Mesendoderm (in vitro differentiated cells): ENCODE measurements around the gene ANKS4B.
"Not testable (repeated sequence)": the region's sequence is repeated elsewhere in the genome, so short reads cannot be mapped to it uniquely, and the experiment has no call there.

Experiments
- DNase-seq: peaks from one replicate; pipeline ENCODE4 v3.0.0; 2013
- H2AK5ac ChIP-seq: 2 replicates; pipeline ENCODE4 v1.6.1; 2013; ENCODE audit warnings: low read length, inconsistent platforms
- H2BK120ac ChIP-seq: 2 replicates; pipeline ENCODE4 v1.6.1; 2013; ENCODE audit warnings: low read depth, mild to moderate bottlenecking, low read length, moderate library complexity, mixed read lengths
- H2BK15ac ChIP-seq: replicated peaks from 2 replicates; pipeline ENCODE4 v1.6.1; 2013; ENCODE audit warnings: low read depth, mild to moderate bottlenecking, moderate library complexity
- H2BK5ac ChIP-seq: 2 replicates; pipeline ENCODE4 v1.6.1; 2013; ENCODE audit warnings: low read length, inconsistent platforms
- H3K18ac ChIP-seq: 2 replicates; pipeline ENCODE4 v1.6.1; 2013; ENCODE audit warnings: mild to moderate bottlenecking, low read length, mixed read lengths
- H3K23ac ChIP-seq: one replicate; pipeline ENCODE4 v1.6.1; 2013; ENCODE audit warnings: low read length
- H3K27ac ChIP-seq: 2 replicates; pipeline ENCODE4 v1.5.1; 2013; ENCODE audit warnings: low read depth, mild to moderate bottlenecking, inconsistent platforms, low read length, moderate library complexity
- H3K27me3 ChIP-seq: 2 replicates; pipeline ENCODE4 v1.6.1; 2013; ENCODE audit warnings: low read length, control low read depth, mild to moderate bottlenecking, inconsistent platforms; ENCODE audit not compliant: insufficient read depth, poor library complexity
- H3K36me3 ChIP-seq: 2 replicates; pipeline ENCODE4 v1.6.1; 2013; ENCODE audit warnings: low read length, inconsistent platforms; ENCODE audit not compliant: control insufficient read depth, insufficient read depth
- H3K4ac ChIP-seq: one replicate; pipeline ENCODE4 v1.6.1; 2013; ENCODE audit warnings: low read depth, mild to moderate bottlenecking, low read length, moderate library complexity
- H3K4me1 ChIP-seq: 2 replicates; pipeline ENCODE4 v1.6.1; 2013; ENCODE audit warnings: low read depth, low read length, inconsistent platforms; ENCODE audit not compliant: control insufficient read depth
- H3K4me2 ChIP-seq: 2 replicates; pipeline ENCODE4 v1.6.1; 2013; ENCODE audit warnings: low read length
- H3K4me3 ChIP-seq: 2 replicates; pipeline ENCODE4 v1.5.1; 2013; ENCODE audit warnings: mild to moderate bottlenecking, low read length
- H3K56ac ChIP-seq: one replicate; pipeline ENCODE4 v1.6.1; 2013; ENCODE audit warnings: low read length
- H3K79me1 ChIP-seq: 2 replicates; pipeline ENCODE4 v1.6.1; 2013; ENCODE audit warnings: low read length, inconsistent platforms
- H3K79me2 ChIP-seq: 2 replicates; pipeline ENCODE4 v1.6.1; 2013; ENCODE audit warnings: mild to moderate bottlenecking, low read length; ENCODE audit not compliant: control insufficient read depth, insufficient read depth
- H3K9ac ChIP-seq: 2 replicates; pipeline ENCODE4 v1.6.1; 2013; ENCODE audit warnings: low read length, inconsistent platforms
- H4K5ac ChIP-seq: one replicate; pipeline ENCODE4 v1.6.1; 2013; ENCODE audit warnings: low read length
- H4K8ac ChIP-seq: one replicate; pipeline ENCODE4 v1.6.1; 2013; ENCODE audit warnings: low read depth, mild to moderate bottlenecking, control low read depth, low read length, moderate library complexity
- WGBS: extraction: QIAGEN DNeasy Blood & Tissue Kit; methylation state at CpG from one replicate; pipeline ENCODE4 v1.1.7; 2013; ENCODE audit warnings: low lambda C conversion rate, missing lambda C conversion rate; ENCODE audit not compliant: insufficient coverage; ENCODE audit errors: extremely low coverage; 5-methylcytosine and 5-hydroxymethylcytosine counted together

The ANKS4B gene

GRCh38 chr16:21189311-21189710 is 44.2 kb upstream of the ANKS4B start:
- no peaks in the 10 kb centered on the region for H3K79me2 ChIP-seq
- H3K27me3 ChIP-seq: no peaks in the 10 kb centered on the region
- no peak overlapping the region for H2BK15ac ChIP-seq
- WGBS: no CpG with 5 or more reads among the region's 5 CpGs
- no peak overlapping the region for H2AK5ac ChIP-seq
- no peak overlapping the region for H3K27ac ChIP-seq
- no peak for DNase-seq
- no peak overlapping the region for H3K18ac ChIP-seq
- H3K9ac ChIP-seq: no peak overlapping the region
- no peaks in the 10 kb centered on the region for H3K36me3 ChIP-seq
- no peaks in the 10 kb centered on the region for H3K4me1 ChIP-seq
- no peak overlapping the region for H3K23ac ChIP-seq
- H2BK120ac ChIP-seq: no peak overlapping the region
- H3K79me1 ChIP-seq: no peaks in the 10 kb centered on the region
- no peak overlapping the region for H3K4me3 ChIP-seq
- H3K4ac ChIP-seq: no peak overlapping the region
- no peak overlapping the region for H3K4me2 ChIP-seq
- H4K8ac ChIP-seq: no peak overlapping the region
- H4K5ac ChIP-seq: no peak overlapping the region
- no peak overlapping the region for H2BK5ac ChIP-seq
- no peak overlapping the region for H3K56ac ChIP-seq

- Histone ChIP-seq H3K4me2 (no peak overlapping the region), H3K18ac (no peak overlapping the region), H2BK5ac (no peak overlapping the region), H3K36me3 (no peaks in the 10 kb centered on the region), H3K56ac (no peak overlapping the region), H3K4me3 (no peak overlapping the region), H2BK15ac (no peak overlapping the region), H4K8ac (no peak overlapping the region), H2AK5ac (no peak overlapping the region), H3K4me1 (no peaks in the 10 kb centered on the region), H3K23ac (no peak overlapping the region), H3K27me3 (no peaks in the 10 kb centered on the region), H3K79me1 (no peaks in the 10 kb centered on the region), H3K4ac (no peak overlapping the region), H3K79me2 (no peaks in the 10 kb centered on the region), H2BK120ac (no peak overlapping the region), H3K9ac (no peak overlapping the region), H3K27ac (no peak overlapping the region), H4K5ac (no peak overlapping the region)
- no CpG with 5 or more reads among the region's 4 CpGs for WGBS
- DNase-seq: no peak
These were observed 43.5 kb upstream of the ANKS4B start for GRCh38 chr16:21190013-21190412.

GRCh38 chr16:21190599-21190998 is 42.9 kb upstream of the ANKS4B start:
- no peak overlapping the region for H2BK120ac ChIP-seq
- no peak overlapping the region for H3K56ac ChIP-seq
- H3K4me2 ChIP-seq: no peak overlapping the region
- no peak overlapping the region for H3K23ac ChIP-seq
- H3K4ac ChIP-seq: no peak overlapping the region
- H2AK5ac ChIP-seq: no peak overlapping the region
- H3K18ac ChIP-seq: no peak overlapping the region
- H3K79me1 ChIP-seq: no peaks in the 10 kb centered on the region
- no peak overlapping the region for H2BK5ac ChIP-seq
- no peaks in the 10 kb centered on the region for H3K4me1 ChIP-seq
- H2BK15ac ChIP-seq: no peak overlapping the region
- H3K79me2 ChIP-seq: no peaks in the 10 kb centered on the region
- H3K9ac ChIP-seq: no peak overlapping the region
- no peak overlapping the region for H3K27ac ChIP-seq
- no peak overlapping the region for H4K5ac ChIP-seq
- H4K8ac ChIP-seq: no peak overlapping the region
- H3K4me3 ChIP-seq: no peak overlapping the region
- H3K36me3 ChIP-seq: no peaks in the 10 kb centered on the region
- H3K27me3 ChIP-seq: no peaks in the 10 kb centered on the region
- no peak for DNase-seq

GRCh38 chr16:21192991-21193390 is 40.5 kb upstream of the ANKS4B start:
- Histone ChIP-seq H3K79me2 (no peaks in the 10 kb centered on the region), H3K4me2 (no peak overlapping the region), H2BK15ac (no peak overlapping the region), H2BK120ac (no peak overlapping the region), H4K5ac (no peak overlapping the region), H3K23ac (no peak overlapping the region), H3K4me3 (no peak overlapping the region), H3K79me1 (no peaks in the 10 kb centered on the region), H3K4me1 (no peaks in the 10 kb centered on the region), H4K8ac (no peak overlapping the region), H3K27me3 (no peaks in the 10 kb centered on the region), H3K9ac (no peak overlapping the region), H3K56ac (no peak overlapping the region), H3K36me3 (no peaks in the 10 kb centered on the region), H3K27ac (no peak overlapping the region), H2AK5ac (no peak overlapping the region), H3K4ac (no peak overlapping the region), H3K18ac (no peak overlapping the region), H2BK5ac (no peak overlapping the region)
- WGBS: no CpG with 5 or more reads among the region's 1 CpG
- no peak for DNase-seq

- no peak for DNase-seq
- H4K5ac ChIP-seq: no peak overlapping the region
- H4K8ac ChIP-seq: no peak overlapping the region
- H3K79me2 ChIP-seq: no peaks in the 10 kb centered on the region
- H2BK15ac ChIP-seq: no peak overlapping the region
- no CpG with 5 or more reads among the region's 6 CpGs for WGBS
- H3K4me3 ChIP-seq: no peak overlapping the region
- H3K27ac ChIP-seq: no peak overlapping the region
- H2AK5ac ChIP-seq: no peak overlapping the region
- no peak overlapping the region for H2BK120ac ChIP-seq
- H3K4me2 ChIP-seq: no peak overlapping the region
- no peak overlapping the region for H3K4ac ChIP-seq
- H3K18ac ChIP-seq: no peak overlapping the region
- H3K79me1 ChIP-seq: no peaks in the 10 kb centered on the region
- no peak overlapping the region for H3K56ac ChIP-seq
- H3K36me3 ChIP-seq: no peaks in the 10 kb centered on the region
- H3K4me1 ChIP-seq: no peaks in the 10 kb centered on the region
- no peak overlapping the region for H3K9ac ChIP-seq
- no peaks in the 10 kb centered on the region for H3K27me3 ChIP-seq
- no peak overlapping the region for H2BK5ac ChIP-seq
- no peak overlapping the region for H3K23ac ChIP-seq
These were observed 38.7 kb upstream of the ANKS4B start for GRCh38 chr16:21194771-21195301.

- not testable (repeated sequence) for H3K27me3 ChIP-seq, H3K36me3 ChIP-seq, H3K4ac ChIP-seq, H3K9ac ChIP-seq, H4K8ac ChIP-seq, H2AK5ac ChIP-seq, H2BK5ac ChIP-seq, H3K79me1 ChIP-seq, H3K23ac ChIP-seq, H3K18ac ChIP-seq, H3K4me2 ChIP-seq, H3K4me3 ChIP-seq, H3K79me2 ChIP-seq, H4K5ac ChIP-seq, H3K27ac ChIP-seq, H3K4me1 ChIP-seq, H2BK15ac ChIP-seq, H2BK120ac ChIP-seq, DNase-seq, H3K56ac ChIP-seq
- no CpG with 5 or more reads among the region's 8 CpGs for WGBS
These were observed 38.2 kb upstream of the ANKS4B start for GRCh38 chr16:21195330-21195729.
